H54 (cell line): ENCODE data around the gene ANTXR1.
A peak's percentile ranks its signal among the peaks of the same experiment; 100 is the strongest.
"Not testable (repeated sequence)": the region's sequence is repeated elsewhere in the genome, so short reads cannot be mapped to it uniquely, and the experiment has no call there.

Experiments used
- DNase-seq: peaks from one replicate; pipeline ENCODE4 v3.0.0; 2011; ENCODE audit warnings: low spot score, mixed read lengths; ENCODE audit not compliant: insufficient read length
- FAIRE-seq: peaks from 3 replicates; lab custom pipeline; 2011; peaks lifted over from hg19 to GRCh38; lab: Jason Lieb, UNC
- POLR2A ChIP-seq: IDR thresholded peaks from 2 replicates; pipeline ENCODE4 v1.6.1; 2011; ENCODE audit warnings: low read depth, mild to moderate bottlenecking, low read length

The ANTXR1 gene

GRCh38 chr2:69222953-69223658, 210.1 kb downstream of the ANTXR1 start:
- peak; percentile 6 for FAIRE-seq
- no peak for DNase-seq
- no peak for TF ChIP-seq POLR2A

- no peak for FAIRE-seq
- no peak for DNase-seq
- TF ChIP-seq POLR2A: no peak
Observed at GRCh38 chr2:69223759-69224511, 211.0 kb downstream of the ANTXR1 start.

DNA sequence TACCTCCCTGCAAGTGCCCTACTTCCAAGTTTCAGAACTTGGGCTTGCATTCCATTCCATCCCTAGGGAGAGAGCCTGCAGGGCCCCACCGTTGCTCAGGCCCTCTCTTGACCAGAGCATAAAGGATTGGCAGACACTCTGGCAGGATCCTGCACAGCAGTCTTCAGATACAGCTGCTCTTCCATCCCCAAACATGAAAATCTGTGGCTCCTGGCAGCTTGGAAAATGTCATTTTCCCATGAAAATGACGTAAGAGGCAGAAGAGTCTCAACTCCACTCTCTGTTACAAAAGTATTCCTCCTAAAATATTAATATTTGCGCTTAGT, 211.5 kb downstream of the ANTXR1 start:
- no peak for TF ChIP-seq POLR2A
- DNase-seq (no peak), FAIRE-seq (no peak)

DNA sequence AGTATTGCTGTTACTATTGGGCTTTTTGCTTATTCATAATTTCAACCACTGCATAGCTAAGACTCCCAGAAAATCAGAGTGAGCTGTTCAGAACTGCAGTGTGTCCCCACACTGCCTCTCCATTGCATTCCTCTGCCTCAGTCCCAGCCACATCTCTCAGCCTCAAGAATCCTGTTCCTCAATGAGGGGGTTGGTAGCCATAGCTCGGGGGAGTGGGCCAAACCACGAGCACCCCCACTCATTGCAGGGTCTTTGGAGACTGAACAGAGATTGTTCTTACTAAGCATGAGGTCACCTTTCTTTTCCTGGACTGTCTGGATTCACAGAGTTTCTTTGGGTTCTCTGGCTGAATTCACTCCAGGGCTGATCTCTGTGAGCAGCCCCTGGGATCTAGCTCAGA, 213.0 kb downstream of the ANTXR1 start:
- no peak for FAIRE-seq
- DNase-seq: no peak
- TF ChIP-seq POLR2A: no peak

GRCh38 chr2:69226903-69227302, 213.9 kb downstream of the ANTXR1 start:
- no peak for TF ChIP-seq POLR2A

DNA sequence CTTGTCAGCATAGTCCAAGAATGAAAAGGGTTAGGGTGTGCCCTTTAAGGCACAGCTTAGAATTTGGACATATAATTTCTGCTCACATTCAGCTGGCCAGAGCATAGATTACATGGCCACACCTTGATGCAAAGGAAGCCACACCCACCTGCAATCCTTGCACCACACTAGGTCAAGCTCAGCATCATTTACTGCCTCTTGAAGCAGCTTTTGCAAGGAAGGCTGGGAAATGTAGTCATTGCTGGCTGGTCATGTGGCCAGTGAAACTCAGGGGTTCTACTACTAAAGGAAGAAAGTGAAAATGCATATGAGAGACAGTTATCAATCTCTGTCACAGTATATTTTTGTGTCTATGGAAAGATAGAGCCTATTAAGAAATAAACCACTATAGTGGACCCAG, 214.7 kb downstream of the ANTXR1 start:
- no peak for TF ChIP-seq POLR2A
- FAIRE-seq (no peak), DNase-seq (no peak)

More at GRCh38 chr2:69226903-69227302, 213.9 kb downstream of the ANTXR1 start:
- no peak for DNase-seq
- FAIRE-seq: no peak

GRCh38 chr2:69230946-69231345, 218.0 kb downstream of the ANTXR1 start:
- not testable (repeated sequence) for FAIRE-seq, DNase-seq

DNA sequence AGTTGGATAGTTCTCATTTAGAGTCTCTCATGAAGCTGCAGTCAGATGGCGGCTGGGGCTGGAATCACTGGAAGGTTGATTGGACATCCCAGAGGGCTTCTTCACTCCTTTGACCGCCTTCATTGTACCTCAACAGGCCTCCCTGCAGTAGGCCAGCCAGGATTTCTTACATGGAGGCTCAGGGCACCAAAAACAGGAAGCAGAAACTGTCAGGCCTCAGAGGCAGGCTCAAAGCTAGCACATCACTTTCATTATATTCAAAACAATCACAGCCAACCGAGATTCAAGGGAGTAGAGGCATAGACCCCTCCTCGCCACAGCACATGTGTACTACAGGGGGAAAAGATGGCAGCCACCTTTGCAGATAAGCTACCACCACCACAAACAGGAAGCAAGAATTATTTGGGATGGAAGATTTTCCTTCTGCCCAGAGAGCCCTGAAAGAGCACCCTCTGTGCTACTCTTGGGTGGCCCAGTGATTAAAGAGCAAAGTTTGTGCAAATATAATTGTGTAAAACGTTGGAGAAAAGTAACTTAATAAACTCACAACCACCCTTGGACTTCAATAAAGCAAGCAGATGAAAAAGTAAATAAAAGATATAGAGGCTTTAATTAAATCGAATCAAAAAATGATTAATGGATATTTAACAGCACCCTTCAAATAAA, 218.8 kb downstream of the ANTXR1 start:
- DNase-seq (no peak), FAIRE-seq (no peak)
- TF ChIP-seq POLR2A: no peak

DNA sequence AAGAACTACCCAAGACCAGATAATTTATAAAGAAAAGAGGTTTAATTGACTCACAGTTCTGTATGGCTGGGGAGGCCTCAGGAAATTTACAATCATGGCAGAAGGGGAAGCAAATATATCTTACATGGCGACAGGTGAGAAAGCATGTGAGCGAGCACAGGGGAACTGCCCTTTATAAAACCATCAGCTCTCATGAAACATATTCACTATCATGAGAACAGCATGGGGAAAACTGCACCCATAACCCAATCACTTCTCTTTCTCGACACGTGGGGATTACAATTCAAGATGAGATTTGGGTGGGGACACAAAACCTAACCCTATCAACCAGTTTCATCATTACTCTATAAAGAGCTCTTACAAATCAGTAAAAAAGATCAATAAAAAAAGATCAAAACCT, 222.9 kb downstream of the ANTXR1 start:
- DNase-seq, FAIRE-seq: not testable (repeated sequence)

DNA sequence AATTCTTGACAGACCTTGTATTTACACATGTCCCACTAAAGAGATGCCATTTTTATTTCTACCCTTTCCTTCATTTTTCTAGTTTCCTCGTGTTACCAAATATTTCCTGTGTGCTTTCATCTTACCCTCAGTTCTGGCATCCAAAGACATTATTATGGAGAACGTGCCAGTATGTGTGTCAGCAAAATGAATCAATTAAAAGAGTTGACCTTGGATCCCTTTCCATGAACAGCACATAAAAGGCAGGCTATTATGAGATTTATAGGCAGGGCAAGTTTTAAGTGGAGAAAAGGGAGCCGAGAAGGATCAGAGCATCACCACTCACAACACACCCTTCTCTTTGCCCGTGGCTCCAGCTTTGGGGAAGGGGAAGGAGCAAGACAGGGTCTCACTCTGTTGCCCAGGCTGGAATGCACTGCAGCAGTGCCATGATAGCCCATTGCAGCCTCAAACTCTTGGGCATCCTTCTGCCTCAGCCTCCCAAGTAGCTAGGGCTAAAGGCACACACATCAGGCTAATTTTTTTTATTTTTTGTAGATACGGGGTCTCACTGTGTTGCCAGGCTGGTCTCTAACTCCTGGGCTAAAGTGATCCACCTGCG, 224.2 kb downstream of the ANTXR1 start:
- FAIRE-seq: no peak
- no peak for DNase-seq
- TF ChIP-seq POLR2A: no peak

GRCh38 chr2:69238449-69239031, 225.6 kb downstream of the ANTXR1 start:
- no peak for DNase-seq
- FAIRE-seq: peak; percentile 58
- no peak for TF ChIP-seq POLR2A

DNA sequence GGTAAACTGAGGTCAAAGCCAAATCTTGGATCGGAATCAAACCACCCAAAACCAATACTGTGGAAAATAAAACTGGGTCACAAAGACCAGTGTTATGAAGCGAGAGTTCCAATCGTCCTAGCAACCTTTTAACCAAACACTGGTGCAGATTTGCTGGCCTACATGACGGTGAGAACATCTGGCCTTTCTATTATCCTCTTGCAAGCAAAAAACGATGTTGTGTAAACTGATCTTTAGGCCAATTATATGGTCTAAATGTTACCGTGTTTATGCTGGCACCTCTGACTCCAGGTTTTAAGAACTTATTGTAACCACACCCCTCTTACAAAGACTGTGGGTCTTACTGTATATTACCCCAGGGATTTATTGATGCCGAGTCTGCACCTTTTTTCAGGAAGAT, 228.1 kb downstream of the ANTXR1 start:
- FAIRE-seq (no peak), DNase-seq (no peak)
- TF ChIP-seq POLR2A: no peak

- DNase-seq (no peak), FAIRE-seq (no peak)
- no peak for TF ChIP-seq POLR2A
Observed at GRCh38 chr2:69241664-69242514, 228.9 kb downstream of the ANTXR1 start.

- FAIRE-seq (no peak), DNase-seq (no peak)
- TF ChIP-seq POLR2A: no peak
Observed at GRCh38 chr2:69242651-69243051, 229.7 kb downstream of the ANTXR1 start.
